OCI-LY1 (cell line): ENCODE measurements around the gene MFSD2B.
"Not testable (repeated sequence)": the region's sequence is repeated elsewhere in the genome, so short reads cannot be mapped to it uniquely, and the experiment has no call there.

Source experiments
- H2AFZ ChIP-seq: fragments of 200-600 bp; sonication (generic), shearing (Covaris generic); 2 replicates; pipeline ENCODE4 v1.6.0; 2014; ENCODE audit warnings: antibody characterized with exemption, mild to moderate bottlenecking, low read length
- H3F3A ChIP-seq: fragments of 200-600 bp; sonication (generic), shearing (Covaris generic); 2 replicates; pipeline ENCODE4 v1.6.0; 2014; ENCODE audit warnings: mild to moderate bottlenecking, antibody characterized with exemption, low read length, moderate library complexity; ENCODE audit not compliant: insufficient read depth
- H3K27ac ChIP-seq: fragments of 200-600 bp; sonication (generic); 2 replicates; pipeline ENCODE4 v1.5.1; 2014; ENCODE audit warnings: low read length, mixed run types, mild to moderate bottlenecking, low read depth; ENCODE audit not compliant: poor library complexity, severe bottlenecking
- H3K27me3 ChIP-seq: fragments of 200-600 bp; sonication (generic); 2 replicates; pipeline ENCODE4 v1.6.0; 2014; ENCODE audit warnings: antibody characterized with exemption, mild to moderate bottlenecking, low read length, moderate library complexity; ENCODE audit not compliant: insufficient read depth
- H3K36me3 ChIP-seq: fragments of 200-600 bp; sonication (generic); 2 replicates; pipeline ENCODE4 v1.6.1; 2014; ENCODE audit warnings: mild to moderate bottlenecking, antibody characterized with exemption, low read length, moderate library complexity, mixed read lengths; ENCODE audit not compliant: insufficient read depth
- H3K4me1 ChIP-seq: fragments of 200-600 bp; sonication (generic); 2 replicates; pipeline ENCODE4 v1.5.1; 2014; ENCODE audit warnings: mild to moderate bottlenecking, low read length, moderate library complexity; ENCODE audit not compliant: insufficient read depth, severe bottlenecking
- H3K4me2 ChIP-seq: fragments of 200-600 bp; sonication (generic), shearing (Covaris generic); 2 replicates; pipeline ENCODE4 v1.6.1; 2014; ENCODE audit warnings: low read length
- H3K4me3 ChIP-seq: fragments of 200-600 bp; sonication (generic); 2 replicates; pipeline ENCODE4 v1.5.1; 2014; ENCODE audit warnings: low read length, low read depth, mild to moderate bottlenecking, mixed read lengths; ENCODE audit not compliant: poor library complexity, severe bottlenecking
- H3K79me2 ChIP-seq: fragments of 200-600 bp; shearing (Covaris generic); 2 replicates; pipeline ENCODE4 v1.6.1; 2016; ENCODE audit warnings: mixed run types, low read length, mixed read lengths; ENCODE audit not compliant: insufficient read depth
- H3K9ac ChIP-seq: fragments of 200-600 bp; sonication (generic), shearing (Covaris generic); 2 replicates; pipeline ENCODE4 v1.6.1; 2014; ENCODE audit warnings: mild to moderate bottlenecking, low read length, mixed read lengths
- H3K9me2 ChIP-seq: fragments of 200-600 bp; sonication (generic), shearing (Covaris generic); 2 replicates; pipeline ENCODE4 v1.6.1; 2014; ENCODE audit warnings: low read depth, mild to moderate bottlenecking, low read length, mixed read lengths
- H3K9me3 ChIP-seq: fragments of 200-600 bp; shearing (Covaris generic); 2 replicates; pipeline ENCODE4 v1.6.1; 2014; ENCODE audit warnings: low read length, mixed read lengths
- H4K20me1 ChIP-seq: fragments of 200-600 bp; sonication (generic), shearing (Covaris generic); 2 replicates; pipeline ENCODE4 v1.6.0; 2016; ENCODE audit warnings: mild to moderate bottlenecking, low read length; ENCODE audit not compliant: insufficient read depth
- CTCF ChIP-seq: fragments of 200-600 bp; sonication (generic), shearing (Covaris generic); IDR thresholded peaks from 2 replicates; pipeline ENCODE4 v1.5.1; 2017; ENCODE audit warnings: mild to moderate bottlenecking, antibody characterized with exemption, low read length, moderate library complexity, mixed read lengths
- EZH2 ChIP-seq: fragments of 200-600 bp; sonication (generic), shearing (Covaris generic); IDR thresholded peaks from 2 replicates; pipeline ENCODE4 v1.8.0; 2017; ENCODE audit warnings: borderline replicate concordance, mixed run types, mild to moderate bottlenecking, antibody characterized with exemption, low read length, moderate library complexity, mixed read lengths

MFSD2B gene

DNA sequence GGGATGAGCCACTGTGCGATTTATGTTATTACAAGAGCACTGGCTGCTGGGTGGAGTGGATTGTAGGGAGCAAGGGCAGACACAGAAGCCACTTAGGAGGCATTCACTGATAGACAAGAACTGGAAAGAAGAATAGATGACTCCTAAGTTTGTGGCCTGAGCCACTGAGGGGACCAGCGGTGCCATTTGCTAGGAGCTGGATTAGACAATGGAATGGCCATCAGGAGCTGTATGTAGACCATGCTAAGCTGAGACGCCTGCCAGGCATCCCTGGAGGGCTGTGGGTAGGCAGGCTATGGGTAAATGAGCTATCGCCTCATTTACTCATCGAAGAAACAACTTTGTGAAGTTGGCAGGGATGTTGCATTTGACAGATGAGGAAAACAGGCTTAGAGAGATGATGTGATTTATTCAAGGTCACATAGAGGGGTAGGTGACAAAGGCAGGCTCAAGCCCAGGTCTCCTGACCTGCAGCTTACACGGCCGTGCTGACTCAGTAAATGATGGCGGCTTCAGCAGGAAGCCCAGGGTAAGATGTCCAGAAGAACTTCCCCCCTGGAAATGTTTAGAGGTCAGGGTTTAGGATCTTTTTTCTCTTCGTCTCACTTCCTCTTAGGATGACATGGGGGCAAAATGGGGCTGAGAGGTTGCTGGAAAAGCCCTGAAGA is 2.8 kb downstream of the MFSD2B start:
- Histone ChIP-seq H3K9ac (no peak overlapping the region), H3K36me3 (no peaks in the 10 kb centered on the region), H3K9me2 (no peaks in the 10 kb centered on the region), H2AFZ (no peak overlapping the region), H3K4me3 (no peak overlapping the region), H3K79me2 (no peaks in the 10 kb centered on the region), H3K27ac (no peak overlapping the region), H3K4me1 (no peaks in the 10 kb centered on the region), H3F3A (no peaks in the 10 kb centered on the region), H3K4me2 (no peak overlapping the region), H4K20me1 (no peaks in the 10 kb centered on the region), H3K9me3 (no peaks in the 10 kb centered on the region), H3K27me3 (peaks cover 3% of the 10 kb centered on the region; the same call in 1 of the 2 replicates)
- TF ChIP-seq CTCF (no peak), EZH2 (no peak)

DNA sequence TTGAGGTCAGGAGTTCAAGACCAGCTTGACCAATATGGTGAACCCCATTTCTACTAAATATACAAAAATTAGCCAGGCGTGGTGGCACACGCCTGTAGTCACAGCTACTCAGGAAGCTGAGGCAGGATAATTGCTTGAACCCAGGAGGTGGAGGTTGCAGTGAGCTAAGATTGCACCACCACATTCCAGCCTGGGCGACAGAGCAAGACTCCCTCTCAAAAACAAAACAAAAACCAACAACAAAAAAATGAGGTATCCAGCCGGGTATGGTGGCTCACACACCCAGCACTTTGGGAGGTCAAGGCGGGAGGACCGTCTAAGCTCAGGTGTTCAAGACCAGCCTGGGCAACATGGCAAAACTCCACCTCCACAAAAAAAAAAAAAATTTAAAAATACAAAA is 5.0 kb downstream of the MFSD2B start:
- H3F3A ChIP-seq, H3K9ac ChIP-seq, H3K4me2 ChIP-seq, H3K27me3 ChIP-seq, H3K79me2 ChIP-seq, H3K36me3 ChIP-seq, H3K9me2 ChIP-seq, H3K4me3 ChIP-seq, H2AFZ ChIP-seq, H3K27ac ChIP-seq, H3K4me1 ChIP-seq, H3K9me3 ChIP-seq, H4K20me1 ChIP-seq: not testable (repeated sequence)

GRCh38 chr2:24015562-24016375 is 5.9 kb downstream of the MFSD2B start:
- Histone ChIP-seq H3K79me2 (no peaks in the 10 kb centered on the region), H3K4me2 (no peak overlapping the region), H3K4me1 (no peaks in the 10 kb centered on the region), H3K9me2 (no peaks in the 10 kb centered on the region), H3K27me3 (no peaks in the 10 kb centered on the region), H3K9me3 (no peaks in the 10 kb centered on the region), H4K20me1 (no peaks in the 10 kb centered on the region), H3K27ac (no peak overlapping the region), H2AFZ (no peak overlapping the region), H3F3A (no peaks in the 10 kb centered on the region), H3K4me3 (no peak overlapping the region), H3K36me3 (no peaks in the 10 kb centered on the region), H3K9ac (no peak overlapping the region)
- TF ChIP-seq CTCF: no peak
- no peak for TF ChIP-seq EZH2

GRCh38 chr2:24016376-24016761 is 6.5 kb downstream of the MFSD2B start:
- Histone ChIP-seq H3K9me3 (no peaks in the 10 kb centered on the region), H3K4me3 (no peak overlapping the region), H3K79me2 (no peaks in the 10 kb centered on the region), H4K20me1 (no peaks in the 10 kb centered on the region), H3K27ac (no peak overlapping the region), H3F3A (no peaks in the 10 kb centered on the region), H3K9ac (no peak overlapping the region), H3K4me1 (no peaks in the 10 kb centered on the region), H3K27me3 (no peaks in the 10 kb centered on the region), H2AFZ (no peak overlapping the region), H3K9me2 (no peaks in the 10 kb centered on the region), H3K36me3 (no peaks in the 10 kb centered on the region), H3K4me2 (no peak overlapping the region)
- TF ChIP-seq CTCF: no peak
- TF ChIP-seq EZH2: no peak
